OCI-LY1 (cell line): Measurements from ENCODE around the gene BEND6.

Experiments
- EZH2 ChIP-seq: fragments of 200-600 bp; sonication (generic), shearing (Covaris generic); IDR thresholded peaks from 2 replicates; pipeline ENCODE4 v1.8.0; 2017; ENCODE audit warnings: borderline replicate concordance, mixed run types, mild to moderate bottlenecking, antibody characterized with exemption, low read length, moderate library complexity, mixed read lengths
- TF ChIP-seq, protein P1 (sequence below): fragments of 200-600 bp; sonication (generic), shearing (Covaris generic); IDR thresholded peaks from 2 replicates; pipeline ENCODE4 v1.5.1; 2017; ENCODE audit warnings: mild to moderate bottlenecking, antibody characterized with exemption, low read length, moderate library complexity, mixed read lengths

DNA sequence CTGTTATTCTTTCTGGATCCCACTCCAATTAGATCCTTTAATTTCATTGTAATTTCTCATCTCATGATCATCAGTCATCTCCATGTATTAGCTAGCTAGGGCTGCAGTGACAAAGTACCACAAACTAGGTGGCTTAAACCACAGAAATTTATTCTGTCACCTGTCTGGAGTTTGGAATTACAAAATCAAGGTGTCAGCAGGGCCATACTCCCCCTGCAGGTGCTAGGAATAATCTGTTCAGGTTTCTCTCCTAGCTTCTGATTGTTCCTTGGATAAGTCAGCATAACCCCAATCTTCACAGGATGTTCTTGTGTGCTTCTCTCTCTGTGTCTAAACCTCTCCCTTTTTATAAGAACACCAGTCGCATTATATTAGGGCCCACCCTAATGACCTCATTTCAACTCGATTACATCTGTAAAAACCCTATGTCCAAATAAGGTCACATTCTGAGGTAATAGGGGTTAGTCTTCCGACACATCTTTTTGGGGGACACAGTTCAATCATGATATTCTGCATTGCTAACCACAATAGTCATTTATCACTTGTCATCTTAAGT, 40.5 kb downstream of the BEND6 start:
- TF ChIP-seq, protein P1, sequence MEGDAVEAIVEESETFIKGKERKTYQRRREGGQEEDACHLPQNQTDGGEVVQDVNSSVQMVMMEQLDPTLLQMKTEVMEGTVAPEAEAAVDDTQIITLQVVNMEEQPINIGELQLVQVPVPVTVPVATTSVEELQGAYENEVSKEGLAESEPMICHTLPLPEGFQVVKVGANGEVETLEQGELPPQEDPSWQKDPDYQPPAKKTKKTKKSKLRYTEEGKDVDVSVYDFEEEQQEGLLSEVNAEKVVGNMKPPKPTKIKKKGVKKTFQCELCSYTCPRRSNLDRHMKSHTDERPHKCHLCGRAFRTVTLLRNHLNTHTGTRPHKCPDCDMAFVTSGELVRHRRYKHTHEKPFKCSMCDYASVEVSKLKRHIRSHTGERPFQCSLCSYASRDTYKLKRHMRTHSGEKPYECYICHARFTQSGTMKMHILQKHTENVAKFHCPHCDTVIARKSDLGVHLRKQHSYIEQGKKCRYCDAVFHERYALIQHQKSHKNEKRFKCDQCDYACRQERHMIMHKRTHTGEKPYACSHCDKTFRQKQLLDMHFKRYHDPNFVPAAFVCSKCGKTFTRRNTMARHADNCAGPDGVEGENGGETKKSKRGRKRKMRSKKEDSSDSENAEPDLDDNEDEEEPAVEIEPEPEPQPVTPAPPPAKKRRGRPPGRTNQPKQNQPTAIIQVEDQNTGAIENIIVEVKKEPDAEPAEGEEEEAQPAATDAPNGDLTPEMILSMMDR: no peak
- TF ChIP-seq EZH2: no peak
